ENCODE data around the gene DCTN3.

- TF ChIP-seq CTCF (IDR thresholded peaks at IDR 0.05; ENCODE audit: extremely low read depth in 1 of 2, insufficient read depth in 1 of 2, low read depth in 1 of 2, low read length in 2 of 2) (peak; percentile 85 to 89), EZH2 (IDR thresholded peaks at IDR 0.05; ENCODE audit: borderline replicate concordance, low read depth, low read length, severe bottlenecking) (no peak), POLR2A (IDR thresholded peaks at IDR 0.05; ENCODE audit: low read depth, low read length) (no peak), MYC (IDR thresholded peaks at IDR 0.05; ENCODE audit: low read depth, low read length) (no peak)
Observed at GRCh38 chr9:34603610-34604231, 16.6 kb downstream of the DCTN3 start.
